GM13977 (cell line): ENCODE measurements around the gene DNAJC3.
"Not testable (repeated sequence)": the region's sequence is repeated elsewhere in the genome, so short reads cannot be mapped to it uniquely, and the experiment has no call there.

Experiments
- DNase-seq: peaks from one replicate; pipeline ENCODE4 v3.0.0; 2012; ENCODE audit warnings: low spot score
- CTCF ChIP-seq: IDR thresholded peaks from 2 replicates; pipeline ENCODE4 v1.5.1; 2012; ENCODE audit warnings: mild to moderate bottlenecking, control low read depth; ENCODE audit not compliant: insufficient read depth; ENCODE audit errors: extremely low read depth, missing control alignments
- in situ Hi-C: fragments of 300-500 bp; cut with MboI; formaldehyde crosslinking; loops from one replicate; pipeline ENCODE4 v1.12.0; 2022; ENCODE audit warnings: low sequenced_read_pairs, low pct_unique_long_range_greater_than_20kb, mixed read lengths, inconsistent platforms; ENCODE audit not compliant: unreplicated experiment

The DNAJC3 gene

GRCh38 chr13:95728957-95729356 is 52.0 kb downstream of the DNAJC3 start:
- DNase-seq: no peak
- in situ Hi-C loops: no loop called here
- TF ChIP-seq CTCF: no peak

GRCh38 chr13:95734124-95734523 is 57.2 kb downstream of the DNAJC3 start:
- TF ChIP-seq CTCF: no peak
- in situ Hi-C loops: no loop called here

GRCh38 chr13:95740071-95740978 is 63.4 kb downstream of the DNAJC3 start:
- DNase-seq, in situ Hi-C loops: not testable (repeated sequence)

More at GRCh38 chr13:95734124-95734523, 57.2 kb downstream of the DNAJC3 start:
- no peak for DNase-seq

- DNase-seq: no peak
- TF ChIP-seq CTCF: no peak
- in situ Hi-C loops: no loop called here
These were observed 64.0 kb downstream of the DNAJC3 start for GRCh38 chr13:95740979-95741320.

GRCh38 chr13:95741584-95742563 is 64.9 kb downstream of the DNAJC3 start:
- in situ Hi-C loops: no loop called here
- TF ChIP-seq CTCF: no peak
- DNase-seq: peak; percentile 11

GRCh38 chr13:95743192-95743591 is 66.3 kb downstream of the DNAJC3 start:
- TF ChIP-seq CTCF: no peak
- DNase-seq: no peak
- in situ Hi-C loops: no loop called here

GRCh38 chr13:95745289-95745688 is 68.3 kb downstream of the DNAJC3 start:
- in situ Hi-C loops: no loop called here
- DNase-seq: no peak

More at GRCh38 chr13:95745289-95745688, 68.3 kb downstream of the DNAJC3 start:
- TF ChIP-seq CTCF: no peak
